CD14-positive monocyte (primary cell): Measurements from ENCODE around the gene RAB44. TPM values are rescaled to one million over a fixed set of nuclear protein-coding genes. Genes with fewer than 3 reads are reported as not detected.

Experiments used
- DNase-seq, 3 donors: peaks; one replicate each; pipeline ENCODE4 v3.0.0-alpha.2; 2011 to 2022
- H2AFZ ChIP-seq: 2 replicates; pipeline ENCODE4 v1.6.0; 2012; ENCODE audit warnings: mild to moderate bottlenecking, low read depth, low read length, inconsistent platforms; ENCODE audit not compliant: insufficient read depth, poor library complexity, severe bottlenecking
- H3K27ac ChIP-seq, 2 donors: 1 replicate in 1 of 2; 2 replicates in 1 of 2; pipeline ENCODE4 v1.5.1; 2012 to 2013; ENCODE audit warnings: low read length in 2 of 2, control low read depth in 1 of 2, inconsistent platforms in 1 of 2, low read depth in 1 of 2, mild to moderate bottlenecking in 1 of 2
- H3K27me3 ChIP-seq, 2 donors: one replicate each; pipeline versions ENCODE4 v1.6.0 to v1.6.1; 2011 to 2013; ENCODE audit warnings: low read length in 2 of 2; ENCODE audit not compliant: control insufficient read depth in 2 of 2, insufficient read depth in 2 of 2
- H3K36me3 ChIP-seq, 2 donors: replicated peaks in 1 of 2; 1 replicate in 1 of 2; 2 replicates in 1 of 2; pipeline versions ENCODE4 v1.5.1 to v1.6.1; 2012 to 2013; ENCODE audit warnings: low read length in 2 of 2, control low read depth in 1 of 2, inconsistent platforms in 1 of 2, mild to moderate bottlenecking in 1 of 2; ENCODE audit not compliant: insufficient read depth in 2 of 2, control insufficient read depth in 1 of 2
- H3K4me1 ChIP-seq, 2 donors: 1 replicate in 1 of 2; 2 replicates in 1 of 2; pipeline versions ENCODE4 v1.5.1 to v1.6.1; 2012 to 2013; ENCODE audit warnings: low read length in 2 of 2, control low read depth in 1 of 2, inconsistent platforms in 1 of 2, mild to moderate bottlenecking in 1 of 2, moderate library complexity in 1 of 2; ENCODE audit not compliant: insufficient read depth in 2 of 2, control insufficient read depth in 1 of 2
- H3K4me2 ChIP-seq: replicated peaks from 2 replicates; pipeline ENCODE3; 2012; ENCODE audit warnings: low read length, moderate library complexity, mild to moderate bottlenecking; ENCODE audit not compliant: poor library complexity, severe bottlenecking; ENCODE audit errors: extremely low read depth
- H3K4me3 ChIP-seq, 3 experiments: fragments of 200-600 bp in 1 of 3; sonication (generic) in 1 of 3; replicated peaks in 1 of 3; 1 replicate in 2 of 3; 2 replicates in 1 of 3; pipeline ENCODE4 v1.5.1; 2011 to 2013; ENCODE audit warnings: low read length in 3 of 3, mild to moderate bottlenecking in 3 of 3, control low read depth in 2 of 3, low read depth in 2 of 3, inconsistent platforms in 1 of 3, moderate library complexity in 1 of 3
- H3K79me2 ChIP-seq: 2 replicates; pipeline ENCODE4 v1.6.0; 2012; ENCODE audit warnings: mild to moderate bottlenecking, control low read depth, inconsistent platforms, low read length, moderate library complexity; ENCODE audit not compliant: insufficient read depth
- H3K9ac ChIP-seq: 2 replicates; pipeline ENCODE4 v1.6.0; 2017; ENCODE audit warnings: low read length, mild to moderate bottlenecking; ENCODE audit not compliant: insufficient read depth, poor library complexity, severe bottlenecking
- H3K9me3 ChIP-seq, 2 donors: replicated peaks in 1 of 2; 1 replicate in 1 of 2; 2 replicates in 1 of 2; pipeline versions ENCODE4 v1.5.1 to v1.6.1; 2012 to 2013; ENCODE audit warnings: low read length in 2 of 2, control low read depth in 1 of 2; ENCODE audit not compliant: control insufficient read depth in 1 of 2, insufficient read depth in 1 of 2
- H4K20me1 ChIP-seq: 2 replicates; pipeline ENCODE4 v1.6.0; 2012; ENCODE audit warnings: mild to moderate bottlenecking, low read length, control low read depth, moderate library complexity; ENCODE audit not compliant: insufficient read depth
- H3K27ac Mint-ChIP-seq, 7 donors: one replicate each; pipeline ENCODE4 v1.8.0; 2020; ENCODE audit warnings: mild to moderate bottlenecking in 7 of 7, mixed read lengths in 7 of 7, moderate library complexity in 6 of 7, inconsistent platforms in 2 of 7
- H3K27me3 Mint-ChIP-seq, 3 donors: one replicate each; pipeline ENCODE4 v1.8.0; 2021 to 2022; ENCODE audit warnings: low read depth in 3 of 3, mild to moderate bottlenecking in 3 of 3, mixed read lengths in 3 of 3, moderate library complexity in 3 of 3, inconsistent platforms in 1 of 3
- H3K36me3 Mint-ChIP-seq, 2 donors: one replicate each; pipeline ENCODE4 v1.8.0; 2020; ENCODE audit warnings: mixed read lengths in 2 of 2, inconsistent platforms in 1 of 2, mild to moderate bottlenecking in 1 of 2
- H3K4me1 Mint-ChIP-seq: one replicate; pipeline ENCODE4 v1.8.0; 2020; ENCODE audit warnings: mild to moderate bottlenecking, mixed read lengths
- H3K4me3 Mint-ChIP-seq, 2 donors: one replicate each; pipeline ENCODE4 v1.8.0; 2020; ENCODE audit warnings: mild to moderate bottlenecking in 2 of 2, mixed read lengths in 2 of 2, moderate library complexity in 1 of 2
- H3K9me3 Mint-ChIP-seq, 7 donors: one replicate each; pipeline ENCODE4 v1.8.0; 2020 to 2022; ENCODE audit warnings: mixed read lengths in 7 of 7, mild to moderate bottlenecking in 6 of 7, moderate library complexity in 6 of 7, inconsistent platforms in 2 of 7
- CTCF ChIP-seq: fragments of 200-600 bp; IDR thresholded peaks from one replicate; pipeline ENCODE4 v1.8.0; 2022; ENCODE audit warnings: antibody characterized with exemption, mild to moderate bottlenecking
- WGBS: methylation state at CpG from one replicate; pipeline ENCODE4 v1.1.5; 2013; ENCODE audit warnings: missing lambda C conversion rate; ENCODE audit not compliant: insufficient coverage; 5-methylcytosine and 5-hydroxymethylcytosine counted together
- intact Hi-C, 2 donors: fragments of 100-400 bp; cut with micrococcal nuclease; formaldehyde crosslinking; loops; one replicate each; pipeline versions ENCODE4 v1.15.0 to v1.15.1; 2023
- polyA plus RNA-seq, 3 donors: library from polyadenylated mRNA; depleted of rRNA in 1 of 3; unstranded in 2 of 3; stranded (reverse) in 1 of 3; fragments of 300-500 nt in 2 of 3; fragments of >200 nt in 1 of 3; fragmentation: Illumina TruSeq in 2 of 3; gene quantifications; 1 replicate in 2 of 3; 2 replicates in 1 of 3; pipeline ENCODE4 v1.2.3, GENCODE V29; 2012 to 2021

RAB44 gene
- polyA plus RNA-seq, 3 donors = 1.5 to 18.0 (median 1.9) TPM

- Histone ChIP-seq H2AFZ (no peak overlapping the region), H3K27me3 (no peaks in the 10 kb centered on the region), H4K20me1 (no peaks in the 10 kb centered on the region), H3K27ac (peak overlapping the region; percentile 97 to 98), H3K4me1 (peaks cover 67 to 69% of the 10 kb centered on the region in 2 donors), H3K9me3 (no peaks in the 10 kb centered on the region), H3K36me3 (no peaks in the 10 kb centered on the region), H3K4me2 (peak overlapping the region; percentile 9), H3K4me3 (peak overlapping the region in 1 of 3 experiments; percentile 19), H3K9ac (peak overlapping the region; percentile 69), H3K79me2 (no peaks in the 10 kb centered on the region)
- H3K4me3 Mint-ChIP-seq = peak overlapping the region; percentile 40 to 58
- H3K36me3 Mint-ChIP-seq = peaks cover 4 to 10% of the 10 kb centered on the region in 2 donors
- intact Hi-C loops = loop anchor here (2.0 to 5.0 kb wide), 4 partner anchors 74 to 134 kb away; no protein-coding TSS in a partner anchor
- DNase-seq = no peak
- peaks cover 0 to 9% (median under 1%) of the 10 kb centered on the region in 3 donors for H3K27me3 Mint-ChIP-seq
- H3K4me1 Mint-ChIP-seq = peaks cover 74% of the 10 kb centered on the region
- H3K9me3 Mint-ChIP-seq = peaks cover 0 to 1% (median 0%) of the 10 kb centered on the region in 7 donors
- no peak for TF ChIP-seq CTCF
- peak overlapping the region; percentile 97 to 100 (median 98) for H3K27ac Mint-ChIP-seq
- WGBS = 90% methylated on average over 3 of the region's 8 CpGs
Measured at GRCh38 chr6:36756786-36757185, 59.2 kb downstream of the RAB44 start.

DNA sequence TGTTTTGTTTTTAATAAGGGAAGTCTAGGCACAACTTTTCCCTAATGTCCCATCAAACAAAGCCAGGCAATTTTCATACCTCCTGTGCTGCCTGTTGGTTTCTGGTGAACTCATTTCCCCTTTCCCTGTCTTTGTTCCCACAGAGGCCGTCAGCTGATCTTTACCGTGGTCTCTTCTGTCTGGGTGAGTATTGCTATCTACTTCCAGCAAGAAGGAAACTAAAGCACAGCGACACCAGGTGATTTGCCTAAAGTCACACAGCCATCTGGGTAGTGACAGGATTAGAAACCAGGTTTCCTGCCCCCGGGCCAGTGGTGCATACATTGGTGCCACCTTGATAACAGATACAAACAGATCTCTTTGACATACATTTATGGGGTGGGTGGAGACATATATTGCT is 59.6 kb downstream of the RAB44 start:
- 22% methylated on average over 3 of the region's 4 CpGs for WGBS

More for the DNA sequence above, 59.6 kb downstream of the RAB44 start:
- peak; percentile 52 to 76 (median 66) for DNase-seq
- Histone ChIP-seq H3K9me3 (no peaks in the 10 kb centered on the region), H3K79me2 (no peaks in the 10 kb centered on the region), H3K4me1 (peaks cover 63 to 64% of the 10 kb centered on the region in 2 donors), H3K4me2 (peak overlapping the region; percentile 9), H2AFZ (peak overlapping the region; percentile 4), H3K4me3 (no peak overlapping the region), H3K27ac (peak overlapping the region in 1 of 2 donors; percentile 97), H3K9ac (peak overlapping the region; percentile 69), H3K36me3 (no peaks in the 10 kb centered on the region), H4K20me1 (no peaks in the 10 kb centered on the region), H3K27me3 (no peaks in the 10 kb centered on the region)
- no peak overlapping the region for H3K4me3 Mint-ChIP-seq
- H3K27me3 Mint-ChIP-seq = peaks cover 0 to 9% (median 0%) of the 10 kb centered on the region in 3 donors
- H3K27ac Mint-ChIP-seq = peak overlapping the region; percentile 97 to 100 (median 98)
- peaks cover 69% of the 10 kb centered on the region for H3K4me1 Mint-ChIP-seq
- H3K9me3 Mint-ChIP-seq = peaks cover 0 to 1% (median 0%) of the 10 kb centered on the region in 7 donors
- intact Hi-C loops = loop anchor here (2.0 to 5.0 kb wide), 4 partner anchors 74 to 135 kb away; no protein-coding TSS in a partner anchor
- peaks cover 4 to 10% of the 10 kb centered on the region in 2 donors for H3K36me3 Mint-ChIP-seq
- TF ChIP-seq CTCF = no peak
